Spleen (tissue), 7 donors: ENCODE data around the gene NCOA1.

Experiments used
- CTCF ChIP-seq, 11 experiments: fragments of 200-600 bp in 7 of 11; fragments of 450-650 bp in 4 of 11; sonication (generic) in 4 of 11; IDR thresholded peaks in 8 of 11; conservative IDR thresholded peaks in 3 of 11; 1 replicate in 7 of 11; 2 replicates in 4 of 11; pipeline versions ENCODE4 v1.4.0 to v1.8.0; 2016 to 2021; ENCODE audit warnings: antibody characterized with exemption in 11 of 11, inconsistent platforms in 4 of 11, mild to moderate bottlenecking in 1 of 11
- POLR2A ChIP-seq, 3 donors: fragments of 450-650 bp; IDR thresholded peaks; one replicate each; pipeline ENCODE4 v1.5.1; 2017; ENCODE audit warnings: antibody characterized with exemption in 3 of 3, mild to moderate bottlenecking in 1 of 3
- donor health status: DM: no; HTN: no; CAD: no; lungs with moderate emphysema.
- donor health status: DM: no; HTN: no; CAD: no.
- donor health status: DM: no; HTN: no; CAD: no.

DNA sequence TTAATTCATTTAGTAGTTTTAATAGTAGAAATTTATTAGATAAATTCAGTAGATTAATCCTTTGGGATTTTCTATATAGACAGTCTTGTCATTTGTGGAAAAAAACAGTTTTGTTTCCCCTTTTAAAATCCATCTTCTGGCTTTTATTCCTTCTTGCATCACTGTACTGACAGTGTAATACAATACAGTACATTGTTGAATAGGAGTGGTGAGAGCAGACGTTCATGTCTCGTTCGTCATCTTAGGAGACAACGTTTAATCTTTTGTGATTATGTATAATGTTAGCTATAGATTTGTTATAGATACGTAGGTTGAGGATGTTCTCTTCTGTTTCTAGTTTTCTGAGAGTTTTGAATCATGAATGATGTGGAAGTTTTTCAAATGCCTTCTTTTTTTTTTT is 61.8 kb downstream of the NCOA1 start:
- no peak for TF ChIP-seq CTCF (IDR thresholded peaks at IDR 0.05 in 8 of 11, conservative IDR thresholded peaks at IDR 0.05 in 3 of 11)
- TF ChIP-seq POLR2A (IDR thresholded peaks at IDR 0.05), result no peak
